ENCODE data around the gene CDC42SE1.

The CDC42SE1 gene

GRCh38 chr1:151051356-151052009 is 7.9 kb downstream of the CDC42SE1 start:
- DNase-seq = no peak

- no peak for DNase-seq
These were observed 9.3 kb downstream of the CDC42SE1 start for GRCh38 chr1:151050051-151050688.

- no peak for DNase-seq
These were observed 10.0 kb downstream of the CDC42SE1 start for GRCh38 chr1:151049458-151049857.

GRCh38 chr1:151048645-151049032 is 10.8 kb downstream of the CDC42SE1 start:
- DNase-seq = no peak

- peak; percentile 55 for DNase-seq
These were observed 11.3 kb downstream of the CDC42SE1 start for GRCh38 chr1:151047925-151048644.

GRCh38 chr1:151047591-151047924 is 11.9 kb downstream of the CDC42SE1 start, which contains the start of gene C1orf56:
C1orf56 (plus strand) TSS chr1:151047751; CDS start chr1:151047848, 97 bp downstream.
- peak; percentile 86 for DNase-seq

GRCh38 chr1:151043163-151043562 is 16.3 kb downstream of the CDC42SE1 start:
- DNase-seq = no peak

GRCh38 chr1:151039521-151039920 is 19.9 kb downstream of the CDC42SE1 start:
- no peak for DNase-seq

- no peak for DNase-seq
These were observed 22.4 kb downstream of the CDC42SE1 start for GRCh38 chr1:151037032-151037431.

- no peak for DNase-seq
These were observed 23.1 kb downstream of the CDC42SE1 start, which contains the start of gene BNIPL for GRCh38 chr1:151036356-151036755. BNIPL (plus strand) TSS chr1:151036586; CDS start chr1:151036726, 140 bp downstream.

- no peak for DNase-seq
These were observed 24.3 kb downstream of the CDC42SE1 start for GRCh38 chr1:151035167-151035566.

- DNase-seq = no peak
These were observed 27.3 kb downstream of the CDC42SE1 start for GRCh38 chr1:151032164-151032563.

GRCh38 chr1:151026460-151026859 is 33.0 kb downstream of the CDC42SE1 start:
- DNase-seq = no peak

- peak; percentile 85 for DNase-seq
These were observed 34.8 kb downstream of the CDC42SE1 start for GRCh38 chr1:151024540-151025146.

GRCh38 chr1:151013518-151013917 is 45.9 kb downstream of the CDC42SE1 start:
- no peak for DNase-seq

GRCh38 chr1:151012684-151013471 is 46.5 kb downstream of the CDC42SE1 start:
- no peak for DNase-seq

- no peak for DNase-seq
These were observed 48.1 kb downstream of the CDC42SE1 start for GRCh38 chr1:151011154-151011850.

GRCh38 chr1:151010346-151010726 is 49.1 kb downstream of the CDC42SE1 start:
- DNase-seq = no peak

- DNase-seq = no peak
These were observed 49.6 kb downstream of the CDC42SE1 start for GRCh38 chr1:151009674-151010345.

- DNase-seq = no peak
These were observed 50.2 kb downstream of the CDC42SE1 start for GRCh38 chr1:151009206-151009587.
